ENCODE data around the gene FOXP1. TPM values are rescaled to one million over a fixed set of nuclear protein-coding genes. Genes with fewer than 3 reads are reported as not detected.

Gene FOXP1
- total and polyA plus RNA-seq, 2 donors (not counting 1 experiment from before 2014, with no cell fraction given), result 70.3 to 101 TPM

- TF ChIP-seq EZH2 (IDR thresholded peaks at IDR 0.05; ENCODE audit: low read length, missing control alignments) (no peak), CTCF (conservative IDR thresholded peaks at IDR 0.05 in 1 of 2, IDR thresholded peaks at IDR 0.05 in 1 of 2; ENCODE audit: low read depth in 1 of 2, low read length in 2 of 2) (no peak)
- Histone ChIP-seq H3K27me3 (ENCODE audit: control insufficient read depth, insufficient read depth, low read length) (no peaks in the 10 kb centered on the region), H4K20me1 (ENCODE audit: control insufficient read depth, extremely low read depth, insufficient read depth, low read length) (no peaks in the 10 kb centered on the region), H3K4me2 (ENCODE audit: extremely low read depth, insufficient read depth, low read length) (no peak overlapping the region), H3K9ac (ENCODE audit: insufficient read depth, low read length) (no peak overlapping the region), H3K4me1 (ENCODE audit: control insufficient read depth, extremely low read depth, insufficient read depth, low read length) (no peaks in the 10 kb centered on the region), H3K27ac (ENCODE audit: insufficient read depth, low read length) (no peak overlapping the region), H3K9me3 (ENCODE audit: control insufficient read depth, insufficient read depth, low read depth, low read length) (no peaks in the 10 kb centered on the region), H2AFZ (ENCODE audit: low read length) (no peak overlapping the region), H3K36me3 (ENCODE audit: control insufficient read depth, insufficient read depth, low read length) (no peaks in the 10 kb centered on the region), H3K79me2 (ENCODE audit: control insufficient read depth, insufficient read depth, low read length) (no peaks in the 10 kb centered on the region), H3K4me3 (replicated peaks in 1 of 4; ENCODE audit: control extremely low read depth in 1 of 4, insufficient read depth in 1 of 4, low read depth in 3 of 4, low read length in 4 of 4) (no peak overlapping the region)
- peak in 1 of 2 donors; percentile 48 for DNase-seq (ENCODE audit: low read depth in 2 of 2)
These were observed 105.0 kb downstream of the FOXP1 start for GRCh38 chr3:71478568-71478967.

GRCh38 chr3:71476950-71477349 lies 106.6 kb downstream of the FOXP1 start:
- Histone ChIP-seq H3K4me1 (ENCODE audit: control insufficient read depth, extremely low read depth, insufficient read depth, low read length) (no peaks in the 10 kb centered on the region), H3K36me3 (ENCODE audit: control insufficient read depth, insufficient read depth, low read length) (no peaks in the 10 kb centered on the region), H3K27ac (ENCODE audit: insufficient read depth, low read length) (no peak overlapping the region), H3K79me2 (ENCODE audit: control insufficient read depth, insufficient read depth, low read length) (no peaks in the 10 kb centered on the region), H2AFZ (ENCODE audit: low read length) (no peak overlapping the region), H3K4me3 (replicated peaks in 1 of 4; ENCODE audit: control extremely low read depth in 1 of 4, insufficient read depth in 1 of 4, low read depth in 3 of 4, low read length in 4 of 4) (no peak overlapping the region), H3K9ac (ENCODE audit: insufficient read depth, low read length) (no peak overlapping the region), H3K9me3 (ENCODE audit: control insufficient read depth, insufficient read depth, low read depth, low read length) (no peaks in the 10 kb centered on the region), H3K4me2 (ENCODE audit: extremely low read depth, insufficient read depth, low read length) (no peak overlapping the region), H3K27me3 (ENCODE audit: control insufficient read depth, insufficient read depth, low read length) (no peaks in the 10 kb centered on the region), H4K20me1 (ENCODE audit: control insufficient read depth, extremely low read depth, insufficient read depth, low read length) (no peaks in the 10 kb centered on the region)
- DNase-seq (ENCODE audit: low read depth in 2 of 2), result no peak
- TF ChIP-seq EZH2 (IDR thresholded peaks at IDR 0.05; ENCODE audit: low read length, missing control alignments) (no peak), CTCF (conservative IDR thresholded peaks at IDR 0.05 in 1 of 2, IDR thresholded peaks at IDR 0.05 in 1 of 2; ENCODE audit: low read depth in 1 of 2, low read length in 2 of 2) (no peak)

GRCh38 chr3:71469138-71469435 lies 114.4 kb downstream of the FOXP1 start:
- no peaks in the 10 kb centered on the region for H3K27me3 ChIP-seq (ENCODE audit: control insufficient read depth, insufficient read depth, low read length)
- no peaks in the 10 kb centered on the region for H3K9me3 ChIP-seq (ENCODE audit: control insufficient read depth, insufficient read depth, low read depth, low read length)
- H3K27ac ChIP-seq (ENCODE audit: insufficient read depth, low read length), result no peak overlapping the region
- no peak for DNase-seq (ENCODE audit: low read depth in 2 of 2)
- H3K36me3 ChIP-seq (ENCODE audit: control insufficient read depth, insufficient read depth, low read length), result no peaks in the 10 kb centered on the region
- no peak for TF ChIP-seq CTCF (conservative IDR thresholded peaks at IDR 0.05 in 1 of 2, IDR thresholded peaks at IDR 0.05 in 1 of 2; ENCODE audit: low read depth in 1 of 2, low read length in 2 of 2)
- TF ChIP-seq EZH2 (IDR thresholded peaks at IDR 0.05; ENCODE audit: low read length, missing control alignments), result no peak
- no peaks in the 10 kb centered on the region for H4K20me1 ChIP-seq (ENCODE audit: control insufficient read depth, extremely low read depth, insufficient read depth, low read length)
- no peak overlapping the region for H3K9ac ChIP-seq (ENCODE audit: insufficient read depth, low read length)
- no peaks in the 10 kb centered on the region for H3K4me1 ChIP-seq (ENCODE audit: control insufficient read depth, extremely low read depth, insufficient read depth, low read length)
- H3K4me3 ChIP-seq (replicated peaks in 1 of 4; ENCODE audit: control extremely low read depth in 1 of 4, insufficient read depth in 1 of 4, low read depth in 3 of 4, low read length in 4 of 4), result no peak overlapping the region
- no peak overlapping the region for H2AFZ ChIP-seq (ENCODE audit: low read length)
- no peak overlapping the region for H3K4me2 ChIP-seq (ENCODE audit: extremely low read depth, insufficient read depth, low read length)
- H3K79me2 ChIP-seq (ENCODE audit: control insufficient read depth, insufficient read depth, low read length), result no peaks in the 10 kb centered on the region

All from fibroblast of lung (primary cell).